GM12873 (cell line): ENCODE data around the gene RPL13.

ENCODE experiments used
- CTCF ChIP-seq: IDR thresholded peaks from 2 replicates; pipeline ENCODE4 v1.5.1; 2012; ENCODE audit warnings: low read depth, mild to moderate bottlenecking, moderate library complexity, low read length, control low read depth; ENCODE audit not compliant: insufficient read depth; ENCODE audit errors: missing control alignments

Gene RPL13

GRCh38 chr16:89525146-89525913 lies 35.2 kb upstream of the RPL13 start:
- peak; percentile 43 for TF ChIP-seq CTCF

GRCh38 chr16:89529097-89529496 lies 31.4 kb upstream of the RPL13 start:
- no peak for TF ChIP-seq CTCF

- TF ChIP-seq CTCF: no peak
Measured at GRCh38 chr16:89530401-89531381, 29.8 kb upstream of the RPL13 start.

GRCh38 chr16:89531821-89532526 lies 28.5 kb upstream of the RPL13 start:
- no peak for TF ChIP-seq CTCF

- no peak for TF ChIP-seq CTCF
Measured at GRCh38 chr16:89534252-89534756, 26.2 kb upstream of the RPL13 start.

- TF ChIP-seq CTCF: no peak
Measured at GRCh38 chr16:89536371-89536770, 24.1 kb upstream of the RPL13 start.
